ENCODE data around the gene LAYN.

LAYN gene, protein sequence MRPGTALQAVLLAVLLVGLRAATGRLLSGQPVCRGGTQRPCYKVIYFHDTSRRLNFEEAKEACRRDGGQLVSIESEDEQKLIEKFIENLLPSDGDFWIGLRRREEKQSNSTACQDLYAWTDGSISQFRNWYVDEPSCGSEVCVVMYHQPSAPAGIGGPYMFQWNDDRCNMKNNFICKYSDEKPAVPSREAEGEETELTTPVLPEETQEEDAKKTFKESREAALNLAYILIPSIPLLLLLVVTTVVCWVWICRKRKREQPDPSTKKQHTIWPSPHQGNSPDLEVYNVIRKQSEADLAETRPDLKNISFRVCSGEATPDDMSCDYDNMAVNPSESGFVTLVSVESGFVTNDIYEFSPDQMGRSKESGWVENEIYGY

GRCh38 chr11:111540114-111540936 lies at the start of gene LAYN:
LAYN (plus strand) TSS chr11:111540720; CDS start chr11:111540844, 124 bp downstream.
- DNase-seq: peak; percentile 85

GRCh38 chr11:111494040-111494439 lies 46.5 kb upstream of the LAYN start:
- DNase-seq: no peak

DNA sequence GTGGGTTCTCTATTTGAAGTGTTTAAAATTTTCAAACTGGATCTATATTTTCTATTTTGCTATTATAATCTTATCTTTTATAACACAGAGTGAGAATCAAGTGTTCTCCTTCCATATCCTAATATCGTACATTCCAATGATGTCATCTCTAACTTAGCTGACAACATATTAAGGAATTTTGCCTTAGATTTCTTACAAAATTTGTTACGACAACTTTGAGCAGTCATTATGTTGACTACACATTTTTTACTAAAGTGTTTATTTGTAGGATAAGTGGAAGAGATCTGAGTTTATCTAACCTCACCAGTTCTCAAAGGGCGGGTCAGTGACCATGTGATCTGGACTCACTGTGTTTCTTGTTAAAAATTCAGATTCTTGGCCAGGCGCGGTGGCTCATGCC lies 41.0 kb upstream of the LAYN start:
- DNase-seq: no peak

DNA sequence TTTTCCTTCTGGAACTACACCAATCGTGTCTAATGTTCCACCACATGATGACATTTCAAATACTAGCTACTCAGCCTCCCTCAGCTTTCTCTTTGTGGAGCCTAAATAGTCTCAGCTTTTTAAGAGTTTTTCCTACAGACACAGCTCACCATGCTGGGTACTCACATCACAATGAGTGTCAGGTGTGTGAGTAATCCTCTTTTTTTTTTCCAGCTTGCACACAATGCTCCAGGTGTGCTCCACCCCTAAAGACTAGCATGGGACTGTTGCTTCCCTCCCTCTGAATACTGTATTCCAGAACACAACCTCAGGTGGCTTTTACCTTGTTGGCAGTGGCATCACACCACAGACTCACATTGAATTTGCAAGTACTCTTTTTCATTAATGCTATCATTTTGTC lies 40.0 kb upstream of the LAYN start:
- DNase-seq: no peak

- DNase-seq: no peak
Measured at GRCh38 chr11:111502611-111503010, 37.9 kb upstream of the LAYN start.

- no peak for DNase-seq
Measured at GRCh38 chr11:111510311-111510710, 30.2 kb upstream of the LAYN start.

GRCh38 chr11:111512296-111513239 lies 28.0 kb upstream of the LAYN start, which contains the start of gene BTG4:
BTG4 (minus strand) TSS chr11:111512386; CDS start chr11:111498776, 13,610 bp downstream.
- peak; percentile 78 for DNase-seq

- no peak for DNase-seq
Measured at GRCh38 chr11:111513240-111513605, 27.3 kb upstream of the LAYN start.

DNA sequence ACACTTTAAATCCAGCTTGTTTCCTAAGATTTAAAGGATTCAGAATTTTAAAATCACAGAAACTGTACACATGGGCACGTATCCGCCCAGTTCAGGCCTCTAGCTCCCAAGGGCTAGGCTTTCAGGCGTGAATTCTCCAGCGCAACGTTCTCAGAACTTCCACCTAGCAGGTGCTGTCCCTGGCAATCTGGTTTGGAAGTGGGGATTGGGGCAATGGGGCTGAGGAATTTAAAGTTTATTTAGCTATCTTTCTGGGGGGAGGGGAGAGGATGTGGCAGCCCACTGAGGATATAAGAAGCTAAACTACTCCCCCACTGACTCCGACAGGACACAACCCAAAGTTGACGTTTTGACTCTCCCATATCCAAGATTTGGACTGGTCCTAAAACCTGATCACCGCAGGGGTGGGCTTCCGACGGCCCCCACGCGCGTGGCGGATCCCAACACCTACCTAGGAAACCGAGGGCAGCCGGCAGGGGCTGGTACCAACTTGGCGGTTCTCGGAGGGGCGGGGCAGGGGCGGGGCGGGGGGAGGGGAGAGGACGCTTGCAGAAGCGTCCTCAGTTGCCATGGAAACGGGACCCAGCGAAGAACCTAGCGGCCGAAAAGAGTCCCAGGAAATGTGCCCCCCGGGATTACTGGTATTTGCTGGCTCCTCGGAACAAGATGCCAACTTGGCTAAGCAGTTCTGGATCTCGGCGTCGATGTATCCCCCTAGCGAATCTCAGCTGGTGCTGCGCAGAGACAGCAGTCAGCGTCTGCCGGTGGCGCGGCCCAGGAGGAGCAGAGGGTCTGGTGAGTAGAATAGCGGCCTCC lies 26.1 kb upstream of the LAYN start, which contains the start of gene HOATZ:
HOATZ (plus strand) TSS at position 563 of the 816 bp plus-strand sequence; CDS start at position 570, 7 bp downstream.
- peak; percentile 81 for DNase-seq

DNA sequence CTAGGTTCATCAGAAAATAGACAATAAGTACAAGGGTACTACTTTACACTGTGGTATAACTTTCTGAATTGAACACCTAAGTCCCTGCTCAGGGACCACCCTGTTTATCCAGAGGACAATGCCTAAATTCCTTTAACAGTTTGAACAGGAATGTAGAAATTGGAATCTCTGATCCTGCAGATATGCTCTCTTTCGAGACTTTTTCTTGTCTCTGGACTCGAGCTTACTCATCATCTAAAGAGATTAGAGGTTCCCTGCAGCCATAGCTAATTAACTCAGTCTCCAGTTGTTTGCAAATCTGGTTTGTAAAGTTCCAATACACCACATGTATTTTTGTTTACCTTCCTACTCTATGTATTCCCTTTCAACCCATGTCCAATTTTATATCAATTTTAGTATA lies 24.9 kb upstream of the LAYN start:
- DNase-seq: no peak

GRCh38 chr11:111518668-111519067 lies 21.9 kb upstream of the LAYN start:
- no peak for DNase-seq

GRCh38 chr11:111520560-111520959 lies 20.0 kb upstream of the LAYN start:
- no peak for DNase-seq

GRCh38 chr11:111521135-111521534 lies 19.4 kb upstream of the LAYN start:
- DNase-seq: no peak

DNA sequence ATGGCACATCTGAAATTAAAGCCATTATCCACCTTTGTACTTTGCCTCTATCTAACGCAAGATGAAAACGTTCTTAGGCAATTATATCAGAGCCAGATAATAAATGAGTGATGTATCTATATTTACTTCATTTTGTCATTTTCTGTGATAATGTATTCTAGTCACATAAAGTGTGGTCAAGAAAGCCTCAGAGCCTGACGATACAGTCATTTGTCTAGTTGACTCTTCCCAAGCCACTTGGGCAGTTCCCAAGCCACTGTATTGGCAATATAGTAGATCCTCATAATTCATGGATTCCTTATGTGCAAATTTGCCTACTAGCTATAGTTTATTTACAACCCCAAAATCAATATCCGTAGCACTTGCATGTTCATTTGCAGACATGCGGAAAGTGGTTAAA lies 18.1 kb upstream of the LAYN start:
- no peak for DNase-seq

DNA sequence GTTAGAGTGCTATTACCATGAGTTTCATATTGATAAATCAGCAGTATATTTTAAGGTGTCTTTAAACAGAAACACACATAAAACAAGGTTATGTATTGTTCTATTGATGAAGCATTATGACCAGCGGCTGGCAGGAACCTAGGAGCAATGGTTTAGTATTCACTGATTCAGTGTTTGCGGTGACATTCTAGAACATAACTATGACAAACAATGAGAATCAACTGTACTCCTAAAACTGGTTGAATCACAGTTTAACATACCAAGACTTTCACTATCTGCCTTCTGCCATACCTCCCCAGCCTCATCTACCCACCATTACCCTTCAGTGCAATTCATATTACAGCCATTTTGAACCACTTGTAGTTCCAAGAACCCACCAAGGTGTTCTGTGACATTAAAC lies 17.2 kb upstream of the LAYN start:
- DNase-seq: no peak

DNA sequence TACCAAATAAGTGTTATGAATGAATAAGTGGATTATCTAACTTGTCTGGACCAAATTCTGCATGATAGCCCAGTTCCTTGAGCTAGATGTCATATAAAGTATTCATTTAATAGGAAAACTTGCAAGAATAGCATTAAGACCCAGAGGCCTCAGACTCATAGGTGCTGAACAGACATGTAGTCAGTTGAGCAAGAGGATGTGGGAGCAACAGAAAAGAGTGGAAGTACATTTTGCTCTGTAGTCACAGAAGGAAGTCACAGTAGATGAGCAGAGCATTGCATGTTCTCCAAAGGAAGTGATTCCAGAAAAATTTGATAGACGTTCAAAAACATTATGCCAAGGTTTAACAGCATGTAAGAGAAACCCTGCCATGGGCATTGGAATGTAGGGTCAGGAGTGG lies 16.5 kb upstream of the LAYN start:
- no peak for DNase-seq

DNA sequence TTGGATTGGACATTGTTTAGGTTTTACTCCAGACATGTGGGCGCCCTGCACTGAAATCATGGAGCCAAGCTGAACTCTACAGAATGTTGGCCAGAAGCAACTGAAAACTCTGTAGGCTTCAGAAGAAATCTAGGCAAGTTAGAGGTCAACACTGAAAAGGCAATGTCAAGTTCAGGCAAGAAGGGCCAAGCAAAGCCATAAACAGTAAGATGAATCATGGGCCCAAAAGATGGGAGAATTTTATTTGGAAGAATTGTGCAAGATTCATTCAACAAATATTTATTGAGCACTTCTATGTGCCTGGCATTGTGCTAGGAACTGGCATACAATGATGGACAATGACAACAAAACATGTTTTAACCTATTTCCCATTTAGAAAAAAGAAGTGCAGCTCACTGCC lies 15.1 kb upstream of the LAYN start:
- no peak for DNase-seq

DNA sequence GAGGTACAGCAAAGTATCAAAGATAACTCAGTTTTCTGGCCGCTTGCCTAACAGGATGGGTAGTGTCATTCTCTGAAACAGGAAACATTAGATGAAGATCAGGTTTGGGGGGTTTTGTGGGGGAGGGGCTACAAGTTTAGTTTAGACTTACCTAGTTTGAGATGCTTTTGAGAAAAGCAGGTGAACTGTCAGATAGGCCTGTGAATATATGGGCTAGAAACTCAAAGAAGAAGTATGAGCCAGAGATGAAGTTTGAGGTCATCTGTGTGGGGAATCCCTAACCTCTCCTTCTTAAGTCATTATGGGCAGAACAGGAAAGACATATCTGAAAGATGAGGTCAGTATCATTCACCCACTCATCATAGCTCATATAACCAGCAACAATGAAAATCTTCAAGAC lies 14.0 kb upstream of the LAYN start:
- no peak for DNase-seq

- no peak for DNase-seq
Measured at GRCh38 chr11:111527279-111527678, 13.2 kb upstream of the LAYN start.

DNA sequence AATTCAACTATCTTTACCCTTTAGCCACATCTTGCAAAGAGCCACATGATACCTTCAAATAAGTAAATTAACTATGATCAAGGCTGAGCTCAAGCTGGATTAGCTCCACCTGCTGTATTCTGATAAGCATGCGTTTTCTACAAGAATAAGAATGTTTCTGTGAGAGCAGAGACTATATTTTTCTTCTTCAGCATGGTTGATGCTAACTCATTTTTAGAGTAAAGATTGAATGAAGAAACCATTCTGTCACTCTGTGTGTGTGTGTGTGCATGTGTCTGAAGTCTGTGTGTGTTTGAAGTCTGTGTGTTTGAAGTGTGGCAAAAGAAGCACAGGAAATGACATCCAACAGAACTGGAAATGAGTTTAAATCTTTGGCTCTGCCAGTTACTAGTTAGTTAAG lies 12.0 kb upstream of the LAYN start:
- no peak for DNase-seq

GRCh38 chr11:111530091-111530490 lies 10.4 kb upstream of the LAYN start:
- DNase-seq: no peak

GRCh38 chr11:111531136-111531535 lies 9.4 kb upstream of the LAYN start:
- no peak for DNase-seq

Measured in islet precursor cell (in vitro differentiated cells).